Measurements from ENCODE around the gene ACTMAP.

Gene ACTMAP

DNA sequence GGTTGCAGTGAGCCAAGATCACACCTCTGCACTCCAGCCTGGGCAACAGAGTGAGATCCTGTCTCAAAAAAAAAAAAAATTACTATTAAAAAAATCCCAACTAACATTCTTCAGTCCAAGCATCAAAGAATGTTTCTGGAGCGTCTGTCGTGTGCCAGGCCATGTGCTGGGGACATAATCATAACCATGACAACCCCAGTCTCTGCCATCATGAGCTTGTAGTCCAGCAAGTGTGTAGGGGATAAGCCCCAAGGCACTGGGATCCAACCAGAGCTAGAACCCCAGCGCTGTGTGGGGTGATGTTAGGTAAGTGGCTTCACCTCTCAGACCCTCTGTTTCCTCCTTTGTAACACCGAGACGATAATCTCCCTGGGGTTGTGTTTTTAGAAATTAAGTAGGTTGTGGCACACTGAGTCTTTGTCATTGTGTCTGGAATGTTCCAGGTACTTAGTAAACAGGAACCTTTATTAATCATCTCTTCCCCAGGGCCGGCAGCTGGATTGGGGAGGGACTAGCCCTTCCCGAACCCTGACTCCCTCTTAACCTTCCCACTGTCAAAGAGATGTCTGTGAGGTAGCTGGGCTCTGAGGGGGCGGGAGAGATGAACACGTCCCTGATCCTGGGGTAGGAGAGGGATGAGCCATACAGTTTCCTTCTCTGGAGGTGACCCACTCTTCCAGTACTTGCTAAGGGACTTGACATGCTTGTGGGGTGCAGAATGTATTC, 28.2 kb downstream of the ACTMAP start:
- H3K27ac Mint-ChIP-seq, result no peak overlapping the region
- H3K36me3 Mint-ChIP-seq (ENCODE audit: low read depth), result peaks cover 18% of the 10 kb centered on the region
- H3K4me3 Mint-ChIP-seq, result no peak overlapping the region
- no peaks in the 10 kb centered on the region for H3K9me3 Mint-ChIP-seq
- H3K27me3 Mint-ChIP-seq, result no peaks in the 10 kb centered on the region
- peaks cover 62% of the 10 kb centered on the region for H3K4me1 Mint-ChIP-seq (ENCODE audit: low read depth)

DNA sequence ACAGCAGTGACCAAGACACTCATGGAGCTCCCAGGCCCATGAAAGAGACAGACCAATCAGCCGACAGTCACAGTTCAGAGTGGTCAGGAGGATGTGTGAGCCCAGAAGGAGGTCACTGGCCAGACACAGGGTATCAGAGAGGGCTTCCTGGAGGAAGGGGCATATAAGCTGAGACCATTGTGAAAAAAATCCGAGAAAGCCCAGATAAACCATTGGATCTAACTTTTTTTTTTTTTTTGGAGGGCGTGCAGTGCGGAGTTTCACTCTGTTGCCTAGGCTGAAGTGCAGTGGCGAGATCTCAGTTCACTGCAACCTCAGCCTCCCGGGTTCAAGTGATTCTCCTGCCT, 29.2 kb downstream of the ACTMAP start:
- Mint-ChIP-seq H3K36me3 (ENCODE audit: low read depth) (peaks cover 18% of the 10 kb centered on the region), H3K27ac (no peak overlapping the region), H3K27me3 (no peaks in the 10 kb centered on the region), H3K4me1 (ENCODE audit: low read depth) (peaks cover 65% of the 10 kb centered on the region), H3K4me3 (no peak overlapping the region), H3K9me3 (no peaks in the 10 kb centered on the region)

DNA sequence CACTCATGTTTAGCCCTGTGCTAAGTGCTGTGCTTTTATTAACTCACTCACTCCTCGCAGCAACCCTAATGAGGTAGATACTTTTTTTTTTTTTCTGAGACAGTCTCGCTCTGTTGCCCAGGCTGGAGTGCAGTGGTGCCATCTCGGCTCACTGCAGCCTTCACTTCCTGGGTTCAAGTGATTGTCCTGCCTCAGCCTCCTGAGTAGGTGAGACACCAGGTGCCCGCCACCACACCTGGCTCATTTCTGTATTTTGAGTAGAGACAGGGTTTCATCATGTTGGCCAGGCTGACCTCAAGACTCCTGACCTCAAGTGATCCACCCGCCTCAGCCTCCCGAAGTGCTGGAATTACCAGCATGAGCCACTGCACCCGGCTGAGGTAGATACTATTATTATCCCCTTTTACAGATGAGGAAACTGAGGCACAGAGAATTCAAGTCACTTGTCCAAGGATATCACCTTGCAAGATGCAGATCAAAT, 30.8 kb downstream of the ACTMAP start:
- H3K4me1 Mint-ChIP-seq (ENCODE audit: low read depth), result peaks cover 74% of the 10 kb centered on the region
- H3K4me3 Mint-ChIP-seq, result peak overlapping the region; percentile 86
- no peaks in the 10 kb centered on the region for H3K9me3 Mint-ChIP-seq

DNA sequence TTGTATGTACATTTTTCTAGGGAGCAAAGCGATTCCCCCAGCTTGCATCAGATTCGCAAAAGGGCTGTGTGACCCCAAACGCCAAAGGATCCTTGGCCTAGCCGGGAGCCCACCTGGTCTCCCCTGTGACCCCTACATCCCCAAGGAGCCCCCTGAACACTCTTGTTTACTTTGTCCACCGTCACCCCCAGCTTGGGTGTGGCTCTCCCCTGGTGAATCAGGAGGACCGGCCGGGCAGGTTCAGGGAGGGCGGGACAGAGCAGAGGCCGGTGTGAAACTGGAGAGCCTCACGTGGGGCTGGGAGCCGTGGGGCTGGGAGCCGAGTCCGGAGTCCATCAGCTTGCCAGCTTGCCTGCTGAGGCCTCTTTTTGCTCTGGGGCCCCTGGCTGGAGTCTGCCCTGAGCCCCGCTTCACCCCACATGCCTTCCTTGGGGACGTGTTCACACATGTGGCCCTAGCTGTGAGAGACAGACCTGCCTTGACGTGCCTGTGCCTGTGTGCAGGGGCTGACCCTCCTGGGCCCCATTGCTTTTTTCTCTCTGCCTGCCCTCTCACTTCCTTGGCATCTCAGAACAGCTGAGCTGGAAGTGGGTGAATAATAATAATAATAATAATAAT, 31.4 kb downstream of the ACTMAP start:
- Mint-ChIP-seq H3K4me1 (ENCODE audit: low read depth) (peaks cover 75% of the 10 kb centered on the region), H3K27me3 (no peaks in the 10 kb centered on the region), H3K36me3 (ENCODE audit: low read depth) (peaks cover 13% of the 10 kb centered on the region), H3K9me3 (no peaks in the 10 kb centered on the region), H3K27ac (no peak overlapping the region), H3K4me3 (peak overlapping the region; percentile 86)

More for the DNA sequence above, 30.8 kb downstream of the ACTMAP start:
- Mint-ChIP-seq H3K27me3 (no peaks in the 10 kb centered on the region), H3K36me3 (ENCODE audit: low read depth) (peaks cover 16% of the 10 kb centered on the region), H3K27ac (no peak overlapping the region)

DNA sequence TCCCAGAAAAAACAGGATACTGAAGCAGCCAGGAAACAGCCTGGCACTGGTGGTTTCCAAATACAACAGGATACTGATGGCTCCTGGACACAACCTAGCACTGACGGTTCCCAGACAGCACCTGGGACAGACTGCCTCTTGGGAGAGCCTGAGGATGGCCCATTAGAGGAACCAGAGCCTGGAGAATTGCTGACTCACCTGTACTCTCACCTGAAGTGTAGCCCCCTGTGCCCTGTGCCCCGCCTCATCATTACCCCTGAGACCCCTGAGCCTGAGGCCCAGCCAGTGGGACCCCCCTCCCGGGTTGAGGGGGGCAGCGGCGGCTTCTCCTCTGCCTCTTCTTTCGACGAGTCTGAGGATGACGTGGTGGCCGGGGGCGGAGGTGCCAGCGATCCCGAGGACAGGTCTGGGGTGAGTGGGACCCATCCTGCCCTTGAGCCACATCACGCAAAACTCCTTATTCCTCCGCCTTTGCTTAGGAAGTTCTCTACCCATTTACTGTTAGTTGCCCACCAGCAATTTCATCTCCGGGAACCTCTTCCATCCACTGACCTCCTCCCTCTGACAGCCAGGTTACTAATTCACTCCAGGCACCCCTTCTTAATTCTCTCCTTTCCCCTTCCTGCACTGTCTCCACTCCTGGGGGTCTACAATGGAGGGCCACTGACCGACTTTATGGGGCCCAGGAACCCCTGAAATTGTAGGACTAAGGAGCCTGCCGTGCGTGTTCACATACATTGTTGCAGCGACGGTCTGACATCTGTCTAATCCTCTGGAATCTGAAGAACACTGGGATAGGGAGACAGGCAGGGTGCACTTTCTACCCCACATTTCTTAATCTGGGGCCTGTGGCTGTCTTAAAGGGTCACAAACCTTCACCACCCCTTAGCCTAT, 32.1 kb downstream of the ACTMAP start:
- H3K9me3 Mint-ChIP-seq, result no peaks in the 10 kb centered on the region
- H3K36me3 Mint-ChIP-seq (ENCODE audit: low read depth), result peaks cover 12% of the 10 kb centered on the region
- H3K27me3 Mint-ChIP-seq, result no peaks in the 10 kb centered on the region
- peak overlapping the region; percentile 86 for H3K4me3 Mint-ChIP-seq
- peak overlapping the region; percentile 4 for H3K27ac Mint-ChIP-seq
- peaks cover 74% of the 10 kb centered on the region for H3K4me1 Mint-ChIP-seq (ENCODE audit: low read depth)

DNA sequence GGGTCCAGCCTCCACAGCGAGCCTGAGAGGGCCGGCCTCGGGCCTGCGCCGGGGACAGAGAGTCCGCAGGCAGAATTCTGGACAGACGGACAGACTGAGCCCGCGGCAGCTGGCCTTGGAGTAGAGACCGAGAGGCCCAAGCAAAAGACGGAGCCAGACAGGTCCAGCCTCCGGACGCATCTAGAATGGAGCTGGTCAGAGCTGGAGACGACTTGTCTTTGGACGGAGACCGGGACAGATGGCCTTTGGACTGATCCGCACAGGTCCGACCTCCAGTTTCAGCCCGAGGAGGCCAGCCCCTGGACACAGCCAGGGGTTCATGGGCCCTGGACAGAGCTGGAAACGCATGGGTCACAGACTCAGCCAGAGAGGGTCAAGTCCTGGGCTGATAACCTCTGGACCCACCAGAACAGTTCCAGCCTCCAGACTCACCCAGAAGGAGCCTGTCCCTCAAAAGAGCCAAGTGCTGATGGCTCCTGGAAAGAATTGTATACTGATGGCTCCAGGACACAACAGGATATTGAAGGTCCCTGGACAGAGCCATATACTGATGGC, 32.9 kb downstream of the ACTMAP start:
- Mint-ChIP-seq H3K27me3 (no peaks in the 10 kb centered on the region), H3K27ac (peak overlapping the region; percentile 31), H3K9me3 (no peaks in the 10 kb centered on the region), H3K36me3 (ENCODE audit: low read depth) (peaks cover 17% of the 10 kb centered on the region), H3K4me3 (peak overlapping the region; percentile 86), H3K4me1 (ENCODE audit: low read depth) (peaks cover 71% of the 10 kb centered on the region)

DNA sequence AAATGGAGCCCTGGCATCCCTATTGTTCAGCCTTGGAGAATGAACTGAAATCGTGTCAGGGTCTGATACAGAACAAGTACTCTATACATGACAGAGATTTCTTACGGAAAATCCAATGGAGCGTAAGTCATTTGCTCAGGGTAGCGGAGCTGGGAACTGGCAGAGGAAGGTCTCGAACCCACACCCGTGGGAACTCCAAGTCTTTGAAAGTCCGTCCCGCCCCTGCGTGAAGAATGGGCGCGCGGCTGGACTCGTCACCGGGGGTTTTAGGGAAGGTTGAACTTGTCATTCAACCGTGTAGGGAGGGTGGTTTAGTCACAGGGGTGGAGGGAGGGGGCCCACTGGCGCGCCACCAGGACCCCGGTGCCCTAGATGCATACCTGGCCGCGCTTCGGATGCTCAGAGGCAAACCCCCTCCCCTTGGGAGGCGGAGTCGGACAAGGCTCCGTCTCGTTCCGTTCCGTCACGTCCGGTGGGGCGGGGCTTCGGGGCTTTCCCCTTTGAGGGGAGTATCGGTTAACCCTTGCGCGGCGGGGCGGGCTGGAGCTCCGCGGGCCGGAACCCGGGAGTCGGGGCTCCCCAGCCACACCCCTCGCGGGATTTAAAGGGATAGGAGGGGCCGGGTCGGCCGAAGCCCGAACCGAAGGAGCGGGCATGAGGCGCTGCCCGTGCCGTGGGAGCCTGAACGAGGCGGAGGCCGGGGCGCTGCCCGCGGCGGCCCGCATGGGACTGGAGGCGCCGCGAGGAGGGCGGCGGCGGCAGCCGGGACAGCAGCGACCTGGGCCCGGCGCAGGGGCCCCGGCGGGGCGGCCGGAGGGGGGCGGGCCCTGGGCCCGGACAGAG, 33.6 kb downstream of the ACTMAP start, which contains the start of the genes COQ8B and ITPKC:
Gene COQ8B, minus strand, starts transcription at position 405 of the 843 bp plus-strand sequence. CDS start 2,254 bp downstream, outside the sequence.
Gene ITPKC, plus strand, starts transcription at position 631 of the 843 bp plus-strand sequence. Its CDS starts 24 bp downstream, at position 655.
- no peaks in the 10 kb centered on the region for H3K9me3 Mint-ChIP-seq
- peaks cover 66% of the 10 kb centered on the region for H3K4me1 Mint-ChIP-seq (ENCODE audit: low read depth)

DNA sequence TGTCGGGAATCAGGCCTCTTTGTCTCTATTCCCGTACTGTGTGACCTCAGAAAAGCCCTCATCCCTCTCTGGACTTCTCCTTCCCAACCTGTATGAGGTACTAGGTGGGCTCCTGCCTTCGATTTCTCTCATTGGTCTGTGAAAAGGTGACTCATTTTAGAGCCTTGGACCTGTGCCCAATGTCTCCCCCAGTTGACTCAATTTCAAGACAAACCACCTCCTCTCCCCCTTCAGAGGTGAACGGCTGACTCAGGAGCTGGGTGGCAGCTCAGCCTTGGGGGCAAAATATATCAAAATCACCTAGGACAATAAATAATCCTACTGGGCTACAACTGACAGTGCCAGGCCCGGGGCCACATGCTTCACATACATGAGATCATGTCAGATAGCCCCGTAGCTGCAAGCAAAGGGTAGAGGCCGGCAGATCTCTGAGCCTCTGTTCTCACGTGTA, 34.2 kb downstream of the ACTMAP start:
- peak overlapping the region; percentile 86 for H3K4me3 Mint-ChIP-seq
- H3K9me3 Mint-ChIP-seq, result no peaks in the 10 kb centered on the region
- peaks cover 64% of the 10 kb centered on the region for H3K4me1 Mint-ChIP-seq (ENCODE audit: low read depth)
- peaks cover 21% of the 10 kb centered on the region for H3K36me3 Mint-ChIP-seq (ENCODE audit: low read depth)
- peak overlapping the region; percentile 98 for H3K27ac Mint-ChIP-seq
- H3K27me3 Mint-ChIP-seq, result no peaks in the 10 kb centered on the region

More for the DNA sequence above, 33.6 kb downstream of the ACTMAP start, which contains the start of the genes COQ8B and ITPKC:
- peaks cover 17% of the 10 kb centered on the region for H3K36me3 Mint-ChIP-seq (ENCODE audit: low read depth)
- peak within 1 kb of the TSS; percentile 86 for H3K4me3 Mint-ChIP-seq
- H3K27me3 Mint-ChIP-seq, result no peaks in the 10 kb centered on the region
- peak within 1 kb of the TSS; percentile 98 for H3K27ac Mint-ChIP-seq

DNA sequence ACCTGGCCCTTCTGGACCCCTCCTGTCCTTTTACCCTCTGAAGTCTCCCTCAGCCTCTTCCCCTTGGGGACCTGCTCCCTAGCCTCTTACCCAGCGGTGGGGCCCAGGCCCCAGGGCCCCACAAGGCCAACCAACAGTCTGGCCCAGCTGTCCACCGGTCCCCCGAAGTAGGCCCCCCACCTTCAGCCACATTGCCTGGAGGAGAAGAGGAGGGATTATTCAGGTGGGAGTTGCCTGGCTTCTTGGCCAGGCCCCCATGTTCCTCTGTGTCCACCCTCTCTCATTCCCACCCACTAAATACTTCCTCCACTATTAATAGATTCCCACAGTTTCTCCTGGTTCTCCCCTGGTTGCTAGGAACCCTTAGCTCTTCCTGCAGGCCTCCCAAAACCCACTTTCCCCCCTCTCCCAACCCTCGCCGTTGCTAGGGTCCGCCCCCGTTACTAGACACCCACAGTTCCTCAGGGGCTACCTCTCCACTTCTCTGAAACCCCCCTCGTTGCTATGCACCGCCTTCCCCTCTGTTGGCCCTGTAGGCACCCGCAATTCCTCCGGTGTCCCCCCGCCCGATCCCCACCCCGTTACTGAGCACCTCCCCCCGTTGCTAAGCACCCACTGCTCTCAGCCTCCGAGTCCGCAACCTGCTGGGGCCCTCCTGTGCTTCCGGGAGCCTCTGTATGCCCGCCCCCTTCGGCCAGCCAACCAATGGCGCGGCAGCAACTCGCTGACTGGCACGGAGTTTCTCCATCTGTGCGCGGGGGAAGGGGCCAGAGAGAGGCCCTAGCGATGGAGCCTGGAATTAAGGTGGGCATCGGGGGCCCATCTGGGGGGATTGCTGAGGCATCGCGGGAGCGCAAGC, 35.6 kb downstream of the ACTMAP start:
- Mint-ChIP-seq H3K9me3 (no peaks in the 10 kb centered on the region), H3K27me3 (no peaks in the 10 kb centered on the region), H3K27ac (peak overlapping the region; percentile 98), H3K4me1 (ENCODE audit: low read depth) (peaks cover 53% of the 10 kb centered on the region), H3K4me3 (peak overlapping the region; percentile 86), H3K36me3 (ENCODE audit: low read depth) (peaks cover 19% of the 10 kb centered on the region)

DNA sequence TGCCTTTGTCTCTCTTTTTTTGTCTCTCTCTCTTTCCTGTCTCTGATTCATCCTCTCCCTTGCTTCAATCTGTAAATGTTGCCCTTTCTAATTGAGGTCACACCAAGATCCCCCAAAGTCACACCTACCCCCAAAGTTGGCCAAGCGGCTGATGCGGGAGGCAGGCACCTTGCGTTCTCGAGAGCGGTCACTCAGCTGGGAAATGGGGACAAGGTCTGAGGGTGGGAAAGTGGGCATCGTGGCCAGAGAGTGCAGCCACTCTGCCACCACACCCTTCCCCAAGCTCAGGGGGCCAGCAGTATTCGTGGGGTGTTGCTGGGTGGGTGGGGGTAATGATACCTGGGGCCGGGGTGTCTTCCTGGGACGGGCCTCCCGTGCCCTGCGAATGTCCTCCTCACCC, 36.3 kb downstream of the ACTMAP start:
- Mint-ChIP-seq H3K9me3 (no peaks in the 10 kb centered on the region), H3K36me3 (ENCODE audit: low read depth) (peaks cover 24% of the 10 kb centered on the region), H3K27ac (peak overlapping the region; percentile 14), H3K4me3 (peak overlapping the region; percentile 75), H3K27me3 (no peaks in the 10 kb centered on the region), H3K4me1 (ENCODE audit: low read depth) (peaks cover 50% of the 10 kb centered on the region)

DNA sequence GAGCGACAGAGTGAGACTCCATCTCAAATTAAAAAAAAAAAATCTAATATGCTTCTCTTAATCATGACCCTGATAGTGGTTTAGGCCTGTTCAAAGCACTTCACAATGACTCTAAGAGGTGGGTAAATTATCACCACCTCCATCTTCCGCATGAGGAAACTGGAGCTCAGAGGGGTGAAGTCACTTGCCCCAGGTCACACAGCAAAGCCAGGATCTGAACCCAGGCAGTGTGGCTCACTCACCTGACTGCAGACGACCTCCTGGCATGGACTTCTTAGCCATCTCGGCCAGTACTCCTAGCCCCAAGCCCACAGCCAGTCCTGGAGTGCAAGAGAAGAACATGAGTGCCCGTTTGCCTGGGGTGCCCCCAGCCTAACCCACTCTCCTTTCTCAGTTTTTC, 40.5 kb downstream of the ACTMAP start:
- H3K27me3 Mint-ChIP-seq, result no peaks in the 10 kb centered on the region
- H3K4me3 Mint-ChIP-seq, result no peak overlapping the region
- H3K9me3 Mint-ChIP-seq, result no peaks in the 10 kb centered on the region
- peaks cover 20% of the 10 kb centered on the region for H3K4me1 Mint-ChIP-seq (ENCODE audit: low read depth)
- H3K27ac Mint-ChIP-seq, result no peak overlapping the region
- peaks cover 45% of the 10 kb centered on the region for H3K36me3 Mint-ChIP-seq (ENCODE audit: low read depth)

DNA sequence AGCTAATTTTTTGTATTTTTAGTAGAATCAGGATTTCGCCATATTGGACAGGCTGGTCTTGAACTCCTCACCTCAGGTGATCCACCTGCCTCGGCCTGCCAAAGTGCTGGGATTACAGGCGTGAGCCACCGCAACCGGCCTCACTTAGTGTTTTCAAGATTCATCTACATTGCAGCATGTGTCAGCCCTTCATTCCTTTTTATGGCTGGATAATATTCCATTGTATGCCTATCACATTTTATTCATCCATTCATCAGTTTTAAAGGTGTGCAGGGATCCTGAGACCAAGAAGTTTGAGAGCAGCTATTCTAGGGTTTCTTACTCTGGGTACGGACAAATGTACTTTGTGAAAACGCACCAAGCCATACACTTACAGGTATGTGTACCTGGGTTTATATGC, 42.7 kb downstream of the ACTMAP start:
- Mint-ChIP-seq H3K4me3 (no peak overlapping the region), H3K27me3 (no peaks in the 10 kb centered on the region), H3K27ac (no peak overlapping the region), H3K4me1 (ENCODE audit: low read depth) (peaks cover 6% of the 10 kb centered on the region), H3K36me3 (ENCODE audit: low read depth) (peaks cover 52% of the 10 kb centered on the region), H3K9me3 (no peaks in the 10 kb centered on the region)

Data from stimulated activated naive CD8-positive, alpha-beta T cell treated with anti-CD3 and anti-CD28 coated beads, Interleukin-15, Interleukin-2, amounts not matched to agents 100 ng/mL and 50 ng/mL, for 24 hours (primary cell).